SU-DHL-6 (cell line): ENCODE measurements around the gene INO80D.
"Not testable (repeated sequence)": the region's sequence is repeated elsewhere in the genome, so short reads cannot be mapped to it uniquely, and the experiment has no call there.

Experiments used
- H2AFZ ChIP-seq: fragments of 200-600 bp; sonication (generic); 2 replicates; pipeline ENCODE4 v1.6.1; 2014; ENCODE audit warnings: low read depth, mild to moderate bottlenecking, moderate library complexity, mixed read lengths, antibody characterized with exemption, low read length; ENCODE audit not compliant: severe bottlenecking
- H3F3A ChIP-seq: fragments of 200-600 bp; shearing (Covaris generic); 2 replicates; pipeline ENCODE4 v1.6.0; 2016; ENCODE audit warnings: antibody characterized with exemption, mild to moderate bottlenecking; ENCODE audit not compliant: insufficient read depth
- H3K27ac ChIP-seq: fragments of 200-600 bp; sonication (generic); 2 replicates; pipeline ENCODE4 v1.5.1; 2016; ENCODE audit warnings: low read depth, mild to moderate bottlenecking, low read length, moderate library complexity, mixed read lengths
- H3K27me3 ChIP-seq: fragments of 200-600 bp; sonication (generic), shearing (Covaris generic); 2 replicates; pipeline ENCODE4 v1.6.0; 2014; ENCODE audit warnings: mild to moderate bottlenecking, low read length
- H3K36me3 ChIP-seq: fragments of 200-600 bp; sonication (generic); 2 replicates; pipeline ENCODE4 v1.6.1; 2014; ENCODE audit warnings: mild to moderate bottlenecking, low read length, mixed read lengths
- H3K4me2 ChIP-seq: fragments of 300-600, 200-600 bp; shearing (Covaris generic), sonication (generic); 2 replicates; pipeline ENCODE4 v1.6.0; 2014; ENCODE audit warnings: low read length, low read depth, mild to moderate bottlenecking; ENCODE audit not compliant: poor library complexity, severe bottlenecking
- H3K4me3 ChIP-seq: fragments of 200-600 bp; sonication (generic); 2 replicates; pipeline ENCODE4 v1.5.1; 2014; ENCODE audit warnings: antibody characterized with exemption, low read length, mild to moderate bottlenecking, mixed read lengths; ENCODE audit not compliant: insufficient read depth, poor library complexity, severe bottlenecking
- H3K79me2 ChIP-seq: fragments of 200-600 bp; sonication (generic); 2 replicates; pipeline ENCODE4 v1.6.1; 2014; ENCODE audit warnings: mild to moderate bottlenecking, low read length, moderate library complexity; ENCODE audit not compliant: insufficient read depth
- H3K9ac ChIP-seq: fragments of 200-600 bp; sonication (generic); 2 replicates; pipeline ENCODE4 v1.7.0; 2014; ENCODE audit warnings: mild to moderate bottlenecking, low read length
- H3K9me2 ChIP-seq: fragments of 200-600 bp; sonication (generic); replicated peaks from 2 replicates; pipeline ENCODE4 v1.6.1; 2014; ENCODE audit warnings: low read length; ENCODE audit not compliant: insufficient read depth
- H3K9me3 ChIP-seq: fragments of 200-600 bp; sonication (generic); 2 replicates; pipeline ENCODE4 v1.6.1; 2014; ENCODE audit warnings: low read length, mixed read lengths; ENCODE audit not compliant: insufficient read depth
- H4K20me1 ChIP-seq: fragments of 200-600 bp; sonication (generic); 2 replicates; pipeline ENCODE4 v1.6.1; 2014; ENCODE audit warnings: low read depth, mild to moderate bottlenecking, antibody characterized with exemption, low read length, moderate library complexity, mixed read lengths
- CTCF ChIP-seq: fragments of 200-600 bp; sonication (generic); IDR thresholded peaks from one replicate; pipeline ENCODE4 v1.5.1; 2017; ENCODE audit warnings: antibody characterized with exemption, mild to moderate bottlenecking, low read length, moderate library complexity; ENCODE audit not compliant: insufficient read depth, poor library complexity, severe bottlenecking
- EZH2phosphoT487 ChIP-seq: fragments of 200-600 bp; sonication (generic), shearing (Covaris generic); conservative IDR thresholded peaks from 2 replicates; pipeline ENCODE4 v1.6.1; 2018; ENCODE audit warnings: mild to moderate bottlenecking, antibody characterized with exemption, low read length, moderate library complexity, mixed read lengths

INO80D gene

DNA sequence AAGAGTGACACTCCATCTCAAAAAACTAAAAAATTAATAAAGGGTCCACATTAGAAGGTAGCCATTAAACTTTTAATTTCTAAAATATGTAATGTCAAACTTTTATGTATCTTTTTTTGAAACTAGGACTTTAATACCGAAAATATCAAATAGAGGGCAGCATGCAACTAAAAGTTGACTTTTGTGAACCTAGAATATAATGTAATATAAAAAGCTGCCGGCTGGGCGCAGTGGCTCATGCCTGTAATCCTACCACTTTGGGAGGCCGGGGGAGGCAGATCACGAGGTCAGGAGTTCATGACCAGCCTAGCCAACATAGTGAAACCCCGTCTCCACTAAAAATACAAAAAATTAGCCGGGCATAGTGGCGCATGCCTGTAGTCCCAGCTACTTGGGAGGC lies 62.8 kb downstream of the INO80D start:
- Histone ChIP-seq H4K20me1 (no peaks in the 10 kb centered on the region), H2AFZ (no peak overlapping the region), H3K9me2 (no peaks in the 10 kb centered on the region), H3K4me3 (no peak overlapping the region), H3K79me2 (no peaks in the 10 kb centered on the region), H3K4me2 (no peak overlapping the region), H3K36me3 (peaks cover 24% of the 10 kb centered on the region), H3K9me3 (no peaks in the 10 kb centered on the region), H3K27me3 (no peaks in the 10 kb centered on the region), H3F3A (no peaks in the 10 kb centered on the region), H3K9ac (no peak overlapping the region), H3K27ac (no peak overlapping the region)
- TF ChIP-seq EZH2phosphoT487: no peak
- TF ChIP-seq CTCF: no peak

DNA sequence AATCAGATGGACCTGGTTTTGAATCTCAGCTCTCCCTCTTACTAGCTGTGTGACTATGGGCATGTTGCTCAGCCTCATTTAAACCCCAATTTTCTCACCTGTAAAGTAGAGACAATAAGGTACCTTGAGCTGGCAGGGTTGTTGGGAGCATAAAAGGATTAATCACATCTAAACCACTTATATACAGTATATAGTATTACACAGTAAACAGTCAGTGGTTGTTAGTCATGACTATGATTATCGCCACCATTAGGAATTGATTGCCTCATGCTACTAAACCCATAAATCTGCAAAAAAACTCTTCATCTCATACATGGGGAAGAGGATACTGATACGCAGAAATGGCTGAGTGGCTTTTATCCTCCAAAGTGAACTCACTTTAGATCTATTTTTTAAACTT lies 65.8 kb downstream of the INO80D start:
- Histone ChIP-seq H3K79me2 (no peaks in the 10 kb centered on the region), H4K20me1 (no peaks in the 10 kb centered on the region), H3K9ac (no peak overlapping the region), H3K27ac (no peak overlapping the region), H3K27me3 (no peaks in the 10 kb centered on the region), H3K36me3 (peaks cover 42% of the 10 kb centered on the region), H2AFZ (no peak overlapping the region), H3K4me3 (no peak overlapping the region), H3K4me2 (no peak overlapping the region), H3F3A (no peaks in the 10 kb centered on the region), H3K9me3 (peaks cover 20% of the 10 kb centered on the region; the same call in 1 of the 2 replicates), H3K9me2 (no peaks in the 10 kb centered on the region)
- TF ChIP-seq EZH2phosphoT487 (no peak), CTCF (no peak)

GRCh38 chr2:206015746-206016145 lies 70.2 kb downstream of the INO80D start:
- not testable (repeated sequence) for H2AFZ ChIP-seq, H3K79me2 ChIP-seq, H3K27me3 ChIP-seq, H3F3A ChIP-seq, H3K4me2 ChIP-seq, H3K4me3 ChIP-seq, H3K9ac ChIP-seq, H3K9me2 ChIP-seq, H3K27ac ChIP-seq, H4K20me1 ChIP-seq
- H3K9me3 ChIP-seq: peaks cover 20% of the 10 kb centered on the region; the same call in 1 of the 2 replicates
- peaks cover 38% of the 10 kb centered on the region for H3K36me3 ChIP-seq

DNA sequence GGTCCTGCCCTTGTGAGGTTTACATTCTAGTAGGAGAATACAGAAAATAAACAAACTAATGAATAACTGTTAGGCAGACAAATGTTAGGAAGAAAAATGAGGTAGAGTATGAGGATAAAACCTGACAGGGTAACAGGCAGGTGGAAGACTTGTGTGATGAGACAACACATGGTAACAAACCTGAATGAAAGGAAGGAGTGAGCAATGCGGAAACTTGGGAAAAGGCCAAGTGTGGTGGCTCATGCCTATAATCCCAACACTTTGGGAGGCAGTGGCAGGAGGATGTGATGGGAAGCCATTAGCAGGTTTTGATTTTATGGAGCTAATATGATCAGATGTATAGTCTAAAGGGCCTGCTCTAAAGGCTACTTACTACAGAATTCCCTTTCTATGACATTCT lies 74.2 kb downstream of the INO80D start:
- Histone ChIP-seq H3K9me3 (peaks cover 11% of the 10 kb centered on the region; the same call in 1 of the 2 replicates), H3F3A (0 out of 2 replicates have a peak, but pooled peaks cover 3% of the 10 kb centered on the region), H3K9ac (no peak overlapping the region), H3K4me2 (no peak overlapping the region), H3K79me2 (no peaks in the 10 kb centered on the region), H3K36me3 (peaks cover 17% of the 10 kb centered on the region), H3K4me3 (no peak overlapping the region), H3K27ac (no peak overlapping the region), H3K9me2 (no peaks in the 10 kb centered on the region), H2AFZ (no peak overlapping the region), H4K20me1 (no peaks in the 10 kb centered on the region), H3K27me3 (no peaks in the 10 kb centered on the region)
- TF ChIP-seq EZH2phosphoT487 (no peak), CTCF (no peak)
